ENCODE measurements around the gene SEPTIN11. TPM values are rescaled to one million over a fixed set of nuclear protein-coding genes. Genes with fewer than 3 reads are reported as not detected.

The SEPTIN11 gene
- polyA plus RNA-seq, 1 donor (not counting 4 experiments of a cell fraction or from before 2014, with no cell fraction given), result 99.3 TPM

DNA sequence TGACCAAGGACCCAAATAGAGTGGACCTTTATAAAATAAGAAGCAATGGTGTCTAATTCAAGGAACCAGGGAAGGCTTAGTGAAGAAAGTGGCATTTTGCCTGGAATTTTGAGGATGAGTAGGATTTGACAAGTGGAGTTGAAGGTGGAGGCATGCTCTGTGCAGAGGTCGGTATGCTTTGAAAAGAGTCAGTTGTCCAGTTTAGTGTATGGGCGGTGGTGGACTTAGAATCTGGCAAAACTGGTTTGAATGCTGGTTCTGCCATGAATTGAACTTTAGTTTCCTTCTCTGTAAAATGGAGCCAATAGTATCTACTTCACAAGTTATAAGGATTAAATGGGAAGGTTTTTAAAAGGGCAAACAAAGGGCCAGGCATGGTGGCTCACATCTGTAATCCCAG, 29.7 kb downstream of the SEPTIN11 start:
- dilution Hi-C loops (cut with MboI; ENCODE audit: extremely low pct_ligation_motif_present, low sequenced_read_pairs), result no loop called here
- Histone ChIP-seq H3K36me3 (ENCODE audit: control insufficient read depth in 2 of 2, extremely low read depth in 1 of 2, insufficient read depth in 2 of 2, low read length in 2 of 2) (peaks cover 0 to 4% of the 10 kb centered on the region in 2 experiments), H3K9ac (ENCODE audit: control insufficient read depth, extremely low read depth, insufficient read depth, low read length) (no peak overlapping the region), H4K20me1 (ENCODE audit: control insufficient read depth, extremely low read depth, insufficient read depth, low read length) (no peaks in the 10 kb centered on the region), H3K9me3 (ENCODE audit: control insufficient read depth, low read depth, low read length) (no peaks in the 10 kb centered on the region), H2AFZ (ENCODE audit: control insufficient read depth, low read length) (no peak overlapping the region), H3K4me2 (ENCODE audit: control insufficient read depth, extremely low read depth, insufficient read depth, low read depth, low read length) (no peak overlapping the region), H3K27ac (ENCODE audit: control insufficient read depth, insufficient read depth, low read length) (no peak overlapping the region), H3K9me1 (ENCODE audit: control insufficient read depth, extremely low read depth, insufficient read depth, low read length) (no peaks in the 10 kb centered on the region), H3K79me2 (ENCODE audit: control insufficient read depth, insufficient read depth, low read length) (peaks cover 59% of the 10 kb centered on the region), H3K4me3 (ENCODE audit: control insufficient read depth in 2 of 3, extremely low read depth in 1 of 3, insufficient read depth in 2 of 3, low read depth in 1 of 3, low read length in 3 of 3) (no peak overlapping the region), H3K4me1 (ENCODE audit: control insufficient read depth, extremely low read depth, insufficient read depth, low read length) (peaks cover 13% of the 10 kb centered on the region), H3K27me3 (ENCODE audit: control insufficient read depth, extremely low read depth, insufficient read depth, low read length) (no peaks in the 10 kb centered on the region)
- FAIRE-seq, result no peak
- no peak for DNase-seq (ENCODE audit: low read depth, low spot score)
- no peak for TF ChIP-seq EZH2 (IDR thresholded peaks at IDR 0.05; ENCODE audit: low read length)
- TF ChIP-seq, protein P1, sequence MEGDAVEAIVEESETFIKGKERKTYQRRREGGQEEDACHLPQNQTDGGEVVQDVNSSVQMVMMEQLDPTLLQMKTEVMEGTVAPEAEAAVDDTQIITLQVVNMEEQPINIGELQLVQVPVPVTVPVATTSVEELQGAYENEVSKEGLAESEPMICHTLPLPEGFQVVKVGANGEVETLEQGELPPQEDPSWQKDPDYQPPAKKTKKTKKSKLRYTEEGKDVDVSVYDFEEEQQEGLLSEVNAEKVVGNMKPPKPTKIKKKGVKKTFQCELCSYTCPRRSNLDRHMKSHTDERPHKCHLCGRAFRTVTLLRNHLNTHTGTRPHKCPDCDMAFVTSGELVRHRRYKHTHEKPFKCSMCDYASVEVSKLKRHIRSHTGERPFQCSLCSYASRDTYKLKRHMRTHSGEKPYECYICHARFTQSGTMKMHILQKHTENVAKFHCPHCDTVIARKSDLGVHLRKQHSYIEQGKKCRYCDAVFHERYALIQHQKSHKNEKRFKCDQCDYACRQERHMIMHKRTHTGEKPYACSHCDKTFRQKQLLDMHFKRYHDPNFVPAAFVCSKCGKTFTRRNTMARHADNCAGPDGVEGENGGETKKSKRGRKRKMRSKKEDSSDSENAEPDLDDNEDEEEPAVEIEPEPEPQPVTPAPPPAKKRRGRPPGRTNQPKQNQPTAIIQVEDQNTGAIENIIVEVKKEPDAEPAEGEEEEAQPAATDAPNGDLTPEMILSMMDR (optimal IDR thresholded peaks at IDR 0.05 in 1 of 3, IDR thresholded peaks at IDR 0.05 in 1 of 3, conservative IDR thresholded peaks at IDR 0.05 in 1 of 3; ENCODE audit: extremely low read depth in 1 of 3, insufficient read depth in 2 of 3, low read length in 3 of 3), result no peak

GRCh38 chr4:76980261-76980660, 30.7 kb downstream of the SEPTIN11 start:
- Histone ChIP-seq H3K9me1 (ENCODE audit: control insufficient read depth, extremely low read depth, insufficient read depth, low read length) (no peaks in the 10 kb centered on the region), H2AFZ (ENCODE audit: control insufficient read depth, low read length) (no peak overlapping the region), H4K20me1 (ENCODE audit: control insufficient read depth, extremely low read depth, insufficient read depth, low read length) (no peaks in the 10 kb centered on the region), H3K27me3 (ENCODE audit: control insufficient read depth, extremely low read depth, insufficient read depth, low read length) (no peaks in the 10 kb centered on the region), H3K9me3 (ENCODE audit: control insufficient read depth, low read depth, low read length) (no peaks in the 10 kb centered on the region), H3K4me3 (ENCODE audit: control insufficient read depth in 2 of 3, extremely low read depth in 1 of 3, insufficient read depth in 2 of 3, low read depth in 1 of 3, low read length in 3 of 3) (no peak overlapping the region), H3K4me1 (ENCODE audit: control insufficient read depth, extremely low read depth, insufficient read depth, low read length) (peaks cover 22% of the 10 kb centered on the region), H3K4me2 (ENCODE audit: control insufficient read depth, extremely low read depth, insufficient read depth, low read depth, low read length) (no peak overlapping the region), H3K27ac (ENCODE audit: control insufficient read depth, insufficient read depth, low read length) (no peak overlapping the region), H3K79me2 (ENCODE audit: control insufficient read depth, insufficient read depth, low read length) (peaks cover 68% of the 10 kb centered on the region), H3K36me3 (ENCODE audit: control insufficient read depth in 2 of 2, extremely low read depth in 1 of 2, insufficient read depth in 2 of 2, low read length in 2 of 2) (peaks cover 0 to 4% of the 10 kb centered on the region in 2 experiments), H3K9ac (ENCODE audit: control insufficient read depth, extremely low read depth, insufficient read depth, low read length) (no peak overlapping the region)
- no peak for DNase-seq (ENCODE audit: low read depth, low spot score)
- TF ChIP-seq EZH2 (IDR thresholded peaks at IDR 0.05; ENCODE audit: low read length), result no peak
- TF ChIP-seq, protein P1 (optimal IDR thresholded peaks at IDR 0.05 in 1 of 3, IDR thresholded peaks at IDR 0.05 in 1 of 3, conservative IDR thresholded peaks at IDR 0.05 in 1 of 3; ENCODE audit: extremely low read depth in 1 of 3, insufficient read depth in 2 of 3, low read length in 3 of 3), result no peak
- FAIRE-seq, result no peak
- dilution Hi-C loops (cut with MboI; ENCODE audit: extremely low pct_ligation_motif_present, low sequenced_read_pairs), result no loop called here

Data from keratinocyte (primary cell).